Calu3 (cell line): ENCODE measurements around the gene FYN. TPM values are rescaled to one million over a fixed set of nuclear protein-coding genes. Genes with fewer than 3 reads are reported as not detected.
A peak's percentile ranks its signal among the peaks of the same experiment; 100 is the strongest.

Experiments
- Bru-seq: library from RNA; stranded (reverse); fragments of 400-500 nt; gene quantifications from one replicate; lab custom pipeline; 2021; lab: Mats Ljungman, UMichigan
- BruChase-seq, 2 experiments: library from RNA; stranded (reverse); fragments of 400-500 nt; gene quantifications; one replicate each; lab custom pipeline; 2021; lab: Mats Ljungman, UMichigan
- BruUV-seq: library from RNA; stranded (reverse); fragments of 400-500 nt; replicated peaks from 2 replicates; lab custom pipeline; 2021; lab: Mats Ljungman, UMichigan
- CTCF ChIA-PET: fragments of 300-600 bp; sonication (Branson Sonifier 250); formaldehyde crosslinking; loops from one replicate; lab custom pipeline; 2022; ENCODE audit warnings: antibody characterized with exemption; lab: Charles Lee
- DNase-seq: peaks from one replicate; pipeline ENCODE4 v3.0.0; 2022
- H3K27ac Mint-ChIP-seq: one replicate; pipeline ENCODE4 v1.8.0; 2022; ENCODE audit warnings: mixed read lengths; ENCODE audit not compliant: unreplicated experiment
- H3K27me3 Mint-ChIP-seq: one replicate; pipeline ENCODE4 v1.8.0; 2022; ENCODE audit warnings: mixed read lengths; ENCODE audit not compliant: unreplicated experiment
- H3K36me3 Mint-ChIP-seq: one replicate; pipeline ENCODE4 v1.8.0; 2022; ENCODE audit warnings: mild to moderate bottlenecking, moderate library complexity, mixed read lengths; ENCODE audit not compliant: insufficient read depth, unreplicated experiment
- H3K4me1 Mint-ChIP-seq: one replicate; pipeline ENCODE4 v1.8.0; 2022; ENCODE audit warnings: mild to moderate bottlenecking, low read depth, mixed read lengths; ENCODE audit not compliant: unreplicated experiment
- H3K4me3 Mint-ChIP-seq: one replicate; pipeline ENCODE4 v1.8.0; 2022; ENCODE audit warnings: mild to moderate bottlenecking, low read depth, moderate library complexity, mixed read lengths; ENCODE audit not compliant: unreplicated experiment
- H3K9me3 Mint-ChIP-seq: one replicate; pipeline ENCODE4 v1.8.0; 2022; ENCODE audit warnings: low read depth, mixed read lengths; ENCODE audit not compliant: unreplicated experiment
- CTCF ChIP-seq: fragments of 200-600 bp; IDR thresholded peaks from one replicate; pipeline ENCODE4 v1.8.0; 2022; ENCODE audit warnings: antibody characterized with exemption; ENCODE audit not compliant: unreplicated experiment
- intact Hi-C: fragments of 100-400 bp; cut with micrococcal nuclease; formaldehyde crosslinking; loops from one replicate; pipeline ENCODE4 v1.10.0; 2022; ENCODE audit not compliant: unreplicated experiment
- long read RNA-seq: library from polyadenylated mRNA; stranded (forward); transcript quantifications from one replicate; pipeline ENCODE4 v2.0.0, GENCODE V29; 2022
- total RNA-seq: library from RNA; stranded (reverse); gene quantifications from 2 replicates; pipeline ENCODE4 v1.2.3, GENCODE V29; 2022

Gene FYN
- total RNA-seq (61.0 and 64.6 TPM in 2 replicates), Bru-seq, nascent RNA (percentile 81 among the genes with signal in this experiment), BruChase-seq, experiment 1, labeled RNA remaining after a 6-hour chase (percentile 56 among the genes with signal in this experiment), BruChase-seq, experiment 2, labeled RNA remaining after a 2-hour chase (percentile 53 among the genes with signal in this experiment)
- long read RNA-seq, transcript FYN-205 (14 exons, 3,234 nt), result minor isoform, 20 of 68 reads
- long read RNA-seq, transcript FYN-202 (14 exons, 3,628 nt), result major isoform, 22 of 68 reads
- long read RNA-seq, partial matches to known transcripts, result 4 of 68 reads
- long read RNA-seq, other reads (novel, unspliced or antisense), result 22 of 68 reads

GRCh38 chr6:111873178-111874024, at the start of gene FYN:
Gene FYN (minus strand): TSS chr6:111873452. CDS start chr6:111720051, 153,401 bp downstream.
- Mint-ChIP-seq H3K9me3 (no peaks in the 10 kb centered on the region), H3K27ac (peak within 1 kb of the TSS; percentile 72), H3K36me3 (peaks cover 33% of the 10 kb centered on the region), H3K4me1 (peaks cover 10% of the 10 kb centered on the region), H3K4me3 (peak within 1 kb of the TSS; percentile 84), H3K27me3 (no peaks in the 10 kb centered on the region)
- peak; percentile 99 for DNase-seq
- CTCF ChIA-PET, result interaction anchor here (0.9 kb wide), 2 partner anchors 96 to 112 kb away, joined by 3 read pairs; no protein-coding TSS in a partner anchor
- TF ChIP-seq CTCF, result no peak
- no TSS peak for BruUV-seq
- intact Hi-C loops, result loop anchor here (5.0 kb wide), 1 partner anchor 106 kb away; no protein-coding TSS in a partner anchor

- Mint-ChIP-seq H3K9me3 (no peaks in the 10 kb centered on the region), H3K27me3 (no peaks in the 10 kb centered on the region), H3K4me3 (no peak overlapping the region), H3K36me3 (no peaks in the 10 kb centered on the region), H3K27ac (no peak overlapping the region), H3K4me1 (no peaks in the 10 kb centered on the region)
- intact Hi-C loops, result no loop called here
- no TSS peak for BruUV-seq
- DNase-seq, result no peak
- no peak for TF ChIP-seq CTCF
- CTCF ChIA-PET, result interaction anchor here (1.0 kb wide), 1 partner anchor 201 kb away, joined by 3 read pairs; no protein-coding TSS in a partner anchor
Measured at GRCh38 chr6:111922454-111923297, 49.4 kb upstream of the FYN start.

GRCh38 chr6:111921103-111921502, 47.9 kb upstream of the FYN start:
- intact Hi-C loops, result no loop called here
- CTCF ChIA-PET, result no interaction called here
- no peaks in the 10 kb centered on the region for H3K4me1 Mint-ChIP-seq

More at GRCh38 chr6:111921103-111921502, 47.9 kb upstream of the FYN start:
- H3K36me3 Mint-ChIP-seq, result no peaks in the 10 kb centered on the region
- H3K4me3 Mint-ChIP-seq, result no peak overlapping the region
- no peak for DNase-seq
- no peaks in the 10 kb centered on the region for H3K27me3 Mint-ChIP-seq
- TF ChIP-seq CTCF, result no peak
- BruUV-seq, result no TSS peak
- no peak overlapping the region for H3K27ac Mint-ChIP-seq
- no peaks in the 10 kb centered on the region for H3K9me3 Mint-ChIP-seq
